ENCODE results near the gene OR10J5. TPM values are rescaled to one million over a fixed set of nuclear protein-coding genes. Genes with fewer than 3 reads are reported as not detected.
"Not testable (repeated sequence)": the region's sequence is repeated elsewhere in the genome, so short reads cannot be mapped to it uniquely, and the experiment has no call there.

Gene OR10J5
- total RNA-seq: not detected
- long read RNA-seq: 0 reads

GRCh38 chr1:159535907-159536306, at the start of gene OR10J5:
Gene OR10J5, minus strand, starts transcription at chr1:159536007. Its CDS starts 0 bp downstream, at chr1:159536007.
- intact Hi-C loops (cut with micrococcal nuclease): no loop called here
- DNase-seq (no peak), ATAC-seq (no peak)

- intact Hi-C loops (cut with micrococcal nuclease): no loop called here
- DNase-seq: no peak
- no peak for ATAC-seq
Measured at GRCh38 chr1:159584536-159584935, 48.7 kb upstream of the OR10J5 start.

GRCh38 chr1:159581422-159581821, 45.6 kb upstream of the OR10J5 start:
- intact Hi-C loops (cut with micrococcal nuclease): no loop called here
- DNase-seq (no peak), ATAC-seq (no peak)

GRCh38 chr1:159580340-159580739, 44.5 kb upstream of the OR10J5 start:
- ATAC-seq (no peak), DNase-seq (no peak)
- intact Hi-C loops (cut with micrococcal nuclease): no loop called here

- DNase-seq (no peak), ATAC-seq (no peak)
- intact Hi-C loops (cut with micrococcal nuclease): no loop called here
Measured at GRCh38 chr1:159577446-159577845, 41.6 kb upstream of the OR10J5 start.

- ATAC-seq: no peak
Measured at GRCh38 chr1:159562680-159563079, 26.9 kb upstream of the OR10J5 start.

GRCh38 chr1:159561497-159561896, 25.7 kb upstream of the OR10J5 start:
- DNase-seq (no peak), ATAC-seq (no peak)
- intact Hi-C loops (cut with micrococcal nuclease): no loop called here

More at GRCh38 chr1:159562680-159563079, 26.9 kb upstream of the OR10J5 start:
- DNase-seq: no peak
- intact Hi-C loops (cut with micrococcal nuclease): no loop called here

GRCh38 chr1:159560599-159560998, 24.8 kb upstream of the OR10J5 start:
- no peak for ATAC-seq
- intact Hi-C loops (cut with micrococcal nuclease): no loop called here
- DNase-seq: no peak

- intact Hi-C loops (cut with micrococcal nuclease): no loop called here
- ATAC-seq (no peak), DNase-seq (no peak)
Measured at GRCh38 chr1:159556931-159557369, 21.1 kb upstream of the OR10J5 start.

GRCh38 chr1:159554696-159555095, 18.9 kb upstream of the OR10J5 start:
- DNase-seq (no peak), ATAC-seq (no peak)
- intact Hi-C loops (cut with micrococcal nuclease): no loop called here

- no peak for ATAC-seq
- DNase-seq: no peak
- intact Hi-C loops (cut with micrococcal nuclease): no loop called here
Measured at GRCh38 chr1:159554261-159554660, 18.5 kb upstream of the OR10J5 start.

- intact Hi-C loops (cut with micrococcal nuclease): no loop called here
- ATAC-seq: no peak
- no peak for DNase-seq
Measured at GRCh38 chr1:159548126-159548525, 12.3 kb upstream of the OR10J5 start.

- ATAC-seq (no peak), DNase-seq (no peak)
- intact Hi-C loops (cut with micrococcal nuclease): no loop called here
Measured at GRCh38 chr1:159532922-159533321, 2.9 kb downstream of the OR10J5 start.

GRCh38 chr1:159524792-159525191, 11.0 kb downstream of the OR10J5 start:
- DNase-seq; ATAC-seq; intact Hi-C loops (cut with micrococcal nuclease): not testable (repeated sequence)

- DNase-seq: no peak
- intact Hi-C loops (cut with micrococcal nuclease): no loop called here
- no peak for ATAC-seq
Measured at GRCh38 chr1:159510229-159510541, 25.6 kb downstream of the OR10J5 start.

- no peak for DNase-seq
- no peak for ATAC-seq
- intact Hi-C loops (cut with micrococcal nuclease): no loop called here
Measured at GRCh38 chr1:159509440-159510228, 26.2 kb downstream of the OR10J5 start.

GRCh38 chr1:159508951-159509350, 26.9 kb downstream of the OR10J5 start:
- intact Hi-C loops (cut with micrococcal nuclease): no loop called here
- no peak for ATAC-seq

GRCh38 chr1:159505676-159506075, 30.1 kb downstream of the OR10J5 start:
- no peak for DNase-seq
- intact Hi-C loops (cut with micrococcal nuclease): no loop called here
- no peak for ATAC-seq

More at GRCh38 chr1:159508951-159509350, 26.9 kb downstream of the OR10J5 start:
- DNase-seq: no peak

- intact Hi-C loops (cut with micrococcal nuclease): no loop called here
- DNase-seq (no peak), ATAC-seq (no peak)
Measured at GRCh38 chr1:159501082-159501481, 34.7 kb downstream of the OR10J5 start.

- DNase-seq, ATAC-seq: not testable (repeated sequence)
Measured at GRCh38 chr1:159494513-159495210, 41.1 kb downstream of the OR10J5 start.

GRCh38 chr1:159493354-159493753, 42.5 kb downstream of the OR10J5 start:
- ATAC-seq (no peak), DNase-seq (no peak)
- intact Hi-C loops (cut with micrococcal nuclease): no loop called here

More at GRCh38 chr1:159494513-159495210, 41.1 kb downstream of the OR10J5 start:
- intact Hi-C loops (cut with micrococcal nuclease): not testable (repeated sequence)
